ENCODE measurements around the gene EFCAB7. TPM values are rescaled to one million over a fixed set of nuclear protein-coding genes. Genes with fewer than 3 reads are reported as not detected.

Gene EFCAB7
- total and polyA plus RNA-seq, 2 experiments from 2014 or later, result 4.2 to 4.9 TPM

DNA sequence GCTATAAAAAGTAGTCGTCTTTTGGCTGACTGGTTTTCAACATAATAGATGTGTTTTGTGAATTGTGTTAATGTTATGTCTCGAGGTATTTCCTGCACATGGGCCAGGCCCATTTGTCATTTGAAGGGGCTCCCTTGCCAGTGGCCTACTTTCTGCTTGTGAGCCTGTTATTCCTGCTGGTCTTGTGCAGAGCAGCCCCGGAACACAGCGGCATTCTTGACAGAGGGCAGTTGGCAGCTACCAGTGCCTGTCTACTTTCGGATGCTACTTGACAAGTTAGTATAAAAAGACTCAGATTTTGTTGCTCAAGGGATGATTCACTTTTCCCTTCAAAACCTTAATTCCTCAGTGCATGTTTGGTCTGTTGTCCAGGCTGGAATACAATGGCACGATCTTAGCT lies 98.4 kb downstream of the EFCAB7 start:
- H3K4me1 Mint-ChIP-seq, result peaks cover 29% of the 10 kb centered on the region
- Histone ChIP-seq H3K4me3 (no peak overlapping the region), H3K27ac (ENCODE audit: low read depth) (no peak overlapping the region), H3K36me3 (ENCODE audit: insufficient read depth) (no peaks in the 10 kb centered on the region), H2AFZ (no peak overlapping the region), H3K27me3 (ENCODE audit: insufficient read depth) (no peaks in the 10 kb centered on the region), H3K79me2 (replicated peaks; ENCODE audit: insufficient read depth) (no peaks in the 10 kb centered on the region), H3F3A (replicated peaks; ENCODE audit: low read depth) (no peaks in the 10 kb centered on the region), H4K20me1 (replicated peaks; ENCODE audit: insufficient read depth) (0 out of 2 replicates have a peak, but pooled peaks cover 3% of the 10 kb centered on the region), H3K4me1 (ENCODE audit: insufficient read depth) (peaks cover 18% of the 10 kb centered on the region), H3K9me2 (ENCODE audit: insufficient read depth) (peaks cover 4% of the 10 kb centered on the region; the same call in 1 of the 2 replicates), H3K4me2 (no peak overlapping the region)
- H3K27me3 Mint-ChIP-seq (ENCODE audit: insufficient read depth, low read depth, poor library complexity), result peaks cover 3% of the 10 kb centered on the region
- H3K27ac Mint-ChIP-seq, result no peak overlapping the region
- no peak overlapping the region for H3K4me3 Mint-ChIP-seq
- TF ChIP-seq JUNB (IDR thresholded peaks at IDR 0.05; ENCODE audit: unreplicated experiment), result no peak
- ATAC-seq, result no peak
- H3K36me3 Mint-ChIP-seq (ENCODE audit: low read depth), result no peaks in the 10 kb centered on the region
- DNase-seq (ENCODE audit: low spot score), result no peak
- H3K9me3 Mint-ChIP-seq, result no peaks in the 10 kb centered on the region

Small RNA genes within 50 kb of the gene (small RNA-seq; reads per million reads assigned to genes)
- gene RF02105 (ENCODE audit: low replicate concordance), result not detected
- gene RF02106 (ENCODE audit: low replicate concordance), result not detected
- gene RF02107 (ENCODE audit: low replicate concordance), result not detected
- not detected for gene RF02108 (ENCODE audit: low replicate concordance)
- gene RF02109 (ENCODE audit: low replicate concordance), result not detected
- gene RF02110 (ENCODE audit: low replicate concordance), result not detected
- gene RN7SL488P (ENCODE audit: low replicate concordance), result not detected
- not detected for gene RNU7-123P (ENCODE audit: low replicate concordance)

Other genes with a start within 250 kb of the EFCAB7 start
- gene FOXD3, start 201.0 kb upstream of the EFCAB7 start, total RNA-seq (2014; rRNA removed; shearing (Covaris generic)), result 41.3 and 49.0 TPM in 2 replicates
- 13.8 and 14.3 TPM in 2 replicates for gene FOXD3, start 201.0 kb upstream of the EFCAB7 start, polyA plus RNA-seq (2016; fragmentation: Nextera tagmentation; extraction: Ambion mirVana)
- gene ALG6, start 155.9 kb upstream of the EFCAB7 start, total RNA-seq (2014; rRNA removed; shearing (Covaris generic)), result 34.6 and 42.1 TPM in 2 replicates
- gene ALG6, start 155.9 kb upstream of the EFCAB7 start, polyA plus RNA-seq (2016; fragmentation: Nextera tagmentation; extraction: Ambion mirVana), result 19.7 and 24.1 TPM in 2 replicates
- gene ITGB3BP, start 300 bp upstream of the EFCAB7 start, total RNA-seq (2014; rRNA removed; shearing (Covaris generic)), result 38.4 and 49.4 TPM in 2 replicates
- gene ITGB3BP, start 300 bp upstream of the EFCAB7 start, polyA plus RNA-seq (2016; fragmentation: Nextera tagmentation; extraction: Ambion mirVana), result 95.9 and 101 TPM in 2 replicates
- gene PGM1, start 69.9 kb downstream of the EFCAB7 start, total RNA-seq (2014; rRNA removed; shearing (Covaris generic)), result 68.9 and 71.9 TPM in 2 replicates
- gene PGM1, start 69.9 kb downstream of the EFCAB7 start, polyA plus RNA-seq (2016; fragmentation: Nextera tagmentation; extraction: Ambion mirVana), result 17.4 and 20.9 TPM in 2 replicates

Data from GM23338 (cell line).